Thyroid gland (tissue), 4 donors: ENCODE data around the gene RUSC1.

ENCODE experiments used
- POLR2A ChIP-seq, 2 donors: fragments of 450-650 bp; IDR thresholded peaks; one replicate each; pipeline ENCODE4 v1.6.1; 2017; ENCODE audit warnings: antibody characterized with exemption in 2 of 2, mild to moderate bottlenecking in 2 of 2, moderate library complexity in 1 of 2
- TF ChIP-seq, protein P1 (sequence below), 6 experiments: fragments of 200-600 bp in 3 of 6; fragments of 450-650 bp in 3 of 6; sonication (generic) in 3 of 6; IDR thresholded peaks; one replicate each; pipeline ENCODE4 v1.5.1; 2016 to 2019; ENCODE audit warnings: antibody characterized with exemption in 6 of 6, mild to moderate bottlenecking in 2 of 6, inconsistent platforms in 1 of 6, moderate library complexity in 1 of 6

DNA sequence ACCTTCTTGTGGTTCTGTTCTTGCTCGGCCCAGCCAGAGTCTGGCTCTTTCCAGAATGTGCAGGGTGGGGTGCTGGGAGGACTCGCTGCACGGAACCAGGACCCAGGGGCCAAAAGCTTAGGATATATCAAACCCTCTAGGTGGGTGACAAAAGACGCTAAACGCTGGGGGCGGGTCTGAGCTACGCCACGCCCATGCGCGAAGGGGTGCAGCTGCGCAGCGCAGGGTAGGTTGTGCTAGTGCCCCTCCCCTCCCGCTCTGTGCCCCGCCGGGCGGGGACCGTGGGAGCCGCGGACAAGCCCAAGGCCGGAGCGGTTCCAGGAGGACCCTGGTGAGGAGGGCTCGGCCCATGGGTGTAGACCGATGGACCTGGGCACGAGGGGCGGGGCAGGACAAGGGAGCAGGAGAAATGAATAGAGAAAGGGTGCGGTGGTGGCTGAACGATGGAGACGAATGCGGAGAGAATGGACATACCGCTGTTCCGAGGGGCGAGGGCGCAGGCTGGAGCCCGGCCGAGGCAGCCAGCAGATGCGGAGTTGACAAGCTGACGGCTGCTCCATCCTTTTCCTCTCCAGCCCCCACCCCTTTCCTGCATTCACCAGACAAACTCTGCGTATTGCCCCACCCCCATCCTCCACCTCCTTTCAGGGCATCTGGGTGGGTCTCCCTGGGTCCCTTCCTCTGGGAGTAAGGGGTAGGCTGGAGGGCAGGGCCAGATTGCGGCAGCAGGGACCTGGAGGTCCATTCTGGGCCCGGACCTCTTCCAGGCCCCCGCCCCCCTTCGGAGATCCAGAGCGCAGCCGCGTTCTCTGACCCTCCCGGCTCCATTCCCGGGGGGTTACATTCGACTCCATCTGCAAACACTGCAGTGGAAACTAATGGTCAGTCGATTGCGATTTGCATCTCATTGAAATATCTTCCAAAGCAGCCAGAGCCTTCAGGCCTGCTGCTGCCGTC, at the start of gene RUSC1:
- TF ChIP-seq, protein P1, sequence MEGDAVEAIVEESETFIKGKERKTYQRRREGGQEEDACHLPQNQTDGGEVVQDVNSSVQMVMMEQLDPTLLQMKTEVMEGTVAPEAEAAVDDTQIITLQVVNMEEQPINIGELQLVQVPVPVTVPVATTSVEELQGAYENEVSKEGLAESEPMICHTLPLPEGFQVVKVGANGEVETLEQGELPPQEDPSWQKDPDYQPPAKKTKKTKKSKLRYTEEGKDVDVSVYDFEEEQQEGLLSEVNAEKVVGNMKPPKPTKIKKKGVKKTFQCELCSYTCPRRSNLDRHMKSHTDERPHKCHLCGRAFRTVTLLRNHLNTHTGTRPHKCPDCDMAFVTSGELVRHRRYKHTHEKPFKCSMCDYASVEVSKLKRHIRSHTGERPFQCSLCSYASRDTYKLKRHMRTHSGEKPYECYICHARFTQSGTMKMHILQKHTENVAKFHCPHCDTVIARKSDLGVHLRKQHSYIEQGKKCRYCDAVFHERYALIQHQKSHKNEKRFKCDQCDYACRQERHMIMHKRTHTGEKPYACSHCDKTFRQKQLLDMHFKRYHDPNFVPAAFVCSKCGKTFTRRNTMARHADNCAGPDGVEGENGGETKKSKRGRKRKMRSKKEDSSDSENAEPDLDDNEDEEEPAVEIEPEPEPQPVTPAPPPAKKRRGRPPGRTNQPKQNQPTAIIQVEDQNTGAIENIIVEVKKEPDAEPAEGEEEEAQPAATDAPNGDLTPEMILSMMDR (IDR thresholded peaks at IDR 0.05): no peak
- no peak for TF ChIP-seq POLR2A (IDR thresholded peaks at IDR 0.05)
